NCI-H2196 (cell line): Measurements from ENCODE around the gene EFCAB6.

Experiments
- DNase-seq: peaks from one replicate; lab custom pipeline; 2025; ENCODE audit not compliant: unreplicated experiment; lab: John Stamatoyannopoulos, UW

EFCAB6 gene

DNA sequence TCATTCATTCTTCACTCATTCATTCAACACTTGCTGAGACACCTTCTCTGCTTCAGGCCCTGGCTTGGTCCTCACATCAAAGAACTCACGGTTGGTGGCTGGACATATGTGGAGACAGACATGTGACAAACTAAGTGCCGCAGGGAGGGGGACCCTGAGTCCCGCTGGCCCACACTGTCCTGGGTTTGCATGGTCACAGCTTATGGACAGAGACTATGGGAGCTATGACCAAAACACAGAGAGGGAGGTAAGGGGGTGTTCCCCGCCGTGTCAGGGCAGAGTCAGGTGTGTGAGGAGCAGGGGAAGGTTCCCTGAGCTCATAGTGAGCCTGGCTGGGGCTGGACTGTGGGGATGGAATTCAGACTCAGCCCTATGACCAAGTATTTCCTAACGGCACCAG lies 277.2 kb downstream of the EFCAB6 start:
- DNase-seq = no peak

DNA sequence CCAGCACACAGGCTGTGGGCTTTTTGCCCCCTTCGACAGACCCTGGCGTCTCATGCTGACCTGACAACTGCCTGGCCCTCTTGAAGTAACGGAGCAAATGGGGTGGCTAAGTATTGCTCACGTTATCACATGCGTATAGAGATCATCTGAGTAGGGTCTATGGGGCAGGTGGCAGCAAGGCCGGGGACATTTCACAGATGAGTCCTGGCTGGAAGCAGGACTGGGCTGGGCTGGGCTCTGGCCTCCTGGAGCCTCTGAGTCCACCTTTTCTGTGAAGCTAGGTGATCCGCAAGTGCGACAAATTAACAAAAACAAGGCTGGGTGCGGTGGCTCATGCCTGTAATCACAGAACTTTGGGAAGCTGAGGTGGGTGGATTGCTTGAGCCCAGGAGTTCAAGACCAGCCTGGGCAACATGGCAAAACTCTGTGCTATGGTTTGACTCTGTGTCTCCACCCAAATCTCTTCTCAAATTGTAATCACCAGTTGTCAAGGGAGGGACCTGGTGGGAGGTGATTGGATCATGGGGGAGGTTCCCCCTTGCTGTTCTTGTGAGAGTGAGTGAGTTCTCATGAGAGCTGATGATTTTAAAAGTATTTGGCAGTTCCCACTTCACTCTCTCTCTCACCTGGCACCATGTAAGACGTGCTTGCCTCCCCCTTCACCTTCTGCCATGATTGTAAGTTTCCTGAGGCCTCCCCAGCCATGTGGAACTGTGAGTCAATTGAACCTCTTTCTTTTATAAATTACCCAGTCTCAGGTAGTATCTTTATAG lies 278.3 kb downstream of the EFCAB6 start:
- no peak for DNase-seq

DNA sequence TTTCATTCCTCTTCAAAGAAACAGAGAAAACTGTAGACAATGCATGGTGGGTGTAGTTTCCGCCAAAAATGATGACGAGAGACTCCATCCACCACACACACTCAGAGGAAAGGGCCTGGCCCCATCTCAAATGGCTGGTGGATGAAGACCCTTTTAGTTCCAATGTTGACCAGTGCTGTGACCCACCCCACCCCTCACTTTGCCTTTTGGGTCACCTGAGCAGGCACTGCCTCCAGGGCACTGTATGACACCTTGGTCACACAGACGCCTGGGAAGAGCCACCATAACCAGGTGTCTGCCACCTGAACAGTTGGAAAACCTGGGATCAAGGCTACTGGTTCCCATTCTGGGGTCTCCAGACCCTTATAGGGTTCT lies 279.0 kb downstream of the EFCAB6 start:
- no peak for DNase-seq

DNA sequence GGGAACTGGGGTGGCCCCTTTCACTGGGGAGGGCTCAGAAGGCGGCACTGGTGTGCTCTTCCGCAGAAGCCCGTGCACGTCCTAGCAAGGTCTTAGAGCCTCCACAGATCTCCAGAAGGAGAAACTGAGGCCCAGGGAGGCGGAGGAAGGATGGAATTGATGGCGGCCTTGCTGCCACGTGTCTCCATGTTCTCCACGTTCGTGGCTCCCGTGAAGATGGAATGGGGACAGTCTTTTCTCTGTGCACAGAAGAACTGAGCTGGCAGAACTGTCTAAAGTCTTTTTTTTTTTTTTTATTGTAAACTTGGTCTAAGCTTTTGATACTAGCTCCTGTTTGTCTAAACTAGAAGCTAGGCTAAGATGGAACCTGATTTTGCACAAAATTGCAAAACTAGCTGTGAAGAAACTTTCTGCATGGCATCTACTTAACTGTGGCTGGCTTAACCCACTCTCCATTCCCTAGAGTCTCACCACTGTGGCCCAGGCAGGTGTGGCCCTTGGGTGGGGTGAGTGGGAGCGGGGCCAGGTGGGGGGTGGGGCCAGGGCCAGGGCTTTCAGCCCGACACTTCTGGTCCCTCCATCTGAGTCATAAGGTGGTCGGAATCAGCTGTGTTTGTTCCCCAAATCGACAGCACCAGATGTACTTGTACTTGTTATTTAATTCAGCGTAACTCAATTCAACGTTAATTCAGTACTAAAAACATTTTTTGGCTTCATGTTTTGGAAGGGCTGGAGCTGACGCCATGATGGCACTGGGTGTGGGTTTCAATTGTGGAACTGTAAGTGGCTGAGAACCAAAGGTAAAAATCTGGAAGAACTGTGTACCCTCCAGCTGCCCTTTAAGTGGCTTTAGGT lies 279.6 kb downstream of the EFCAB6 start:
- DNase-seq = no peak

DNA sequence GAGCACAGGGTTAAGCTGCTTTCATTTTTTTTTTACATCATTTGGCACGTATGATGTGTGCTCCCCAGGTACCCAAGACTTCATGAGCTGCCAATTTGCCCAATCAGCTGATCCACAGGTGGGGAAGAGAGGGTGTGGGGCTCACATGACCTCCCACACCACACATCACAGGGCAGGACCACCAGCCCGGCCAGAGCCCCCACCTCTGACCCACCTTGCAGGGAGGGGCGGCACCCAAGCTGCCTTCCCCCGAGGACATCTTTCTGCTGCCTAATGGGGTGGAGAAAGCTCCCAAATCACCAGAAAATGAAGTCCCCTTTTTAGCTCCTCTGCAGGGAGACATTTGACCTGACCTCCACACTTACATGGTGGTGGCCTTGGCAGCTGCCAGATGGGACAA lies 280.5 kb downstream of the EFCAB6 start:
- DNase-seq = no peak

DNA sequence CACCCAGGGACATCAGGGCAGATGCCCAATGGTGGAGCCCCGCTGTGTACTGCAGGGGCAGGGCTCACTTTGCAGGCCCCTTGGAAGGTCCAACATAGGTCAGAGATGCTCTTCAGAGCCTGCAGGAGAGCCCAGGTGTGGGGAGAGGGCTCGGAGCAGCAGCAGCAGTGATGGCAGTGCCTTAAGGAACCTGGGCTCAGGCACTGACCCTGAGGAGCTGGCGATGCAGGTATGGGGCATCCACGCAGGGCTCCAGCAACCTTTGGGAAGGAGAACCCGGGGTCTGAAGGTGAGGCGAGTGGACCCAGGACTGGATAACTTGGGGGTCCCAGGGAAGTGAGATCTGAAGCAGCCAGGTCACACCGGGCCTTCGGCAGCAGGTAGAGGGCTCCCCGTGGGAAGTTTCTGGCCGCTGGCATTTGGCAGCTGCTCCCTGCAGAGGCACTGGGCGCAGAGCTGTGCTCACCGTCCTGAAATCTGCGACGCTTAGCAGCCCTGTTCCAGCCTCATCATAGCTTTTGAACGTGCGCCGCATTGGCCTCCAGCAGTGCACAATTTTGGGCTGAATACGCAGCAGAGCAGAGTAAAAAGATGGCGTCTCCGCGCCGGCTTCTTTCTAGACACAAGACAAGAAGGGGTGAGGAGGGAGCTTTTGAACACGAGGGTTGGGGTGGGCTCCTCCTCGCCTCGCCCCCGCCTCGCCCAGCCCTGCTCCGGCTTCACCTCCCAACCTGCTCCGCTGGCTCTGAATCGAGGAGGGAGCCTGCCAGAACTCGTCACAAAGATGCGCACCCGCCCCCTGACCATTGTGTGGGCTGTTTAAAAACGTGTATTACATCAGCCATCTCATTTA lies 281.5 kb downstream of the EFCAB6 start:
- no peak for DNase-seq

DNA sequence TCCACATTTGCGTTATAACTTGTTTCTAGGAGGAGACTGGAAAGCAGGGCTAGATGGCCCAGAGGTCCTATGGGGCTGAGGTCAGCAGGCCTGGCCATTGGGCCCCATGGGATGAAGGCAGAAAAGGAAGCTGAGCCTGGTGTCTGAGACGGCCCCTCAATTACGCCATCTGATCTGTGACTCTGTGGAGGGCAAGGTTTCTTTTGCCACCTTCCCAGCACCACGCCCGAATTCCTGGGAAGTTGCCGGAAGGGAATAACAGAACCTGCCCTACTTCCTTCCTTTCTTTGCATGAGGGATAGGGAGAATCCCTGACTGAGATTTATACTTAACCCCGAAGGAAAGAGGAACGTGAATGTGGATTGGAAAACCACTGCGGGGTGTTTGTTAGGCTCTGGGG lies 282.2 kb downstream of the EFCAB6 start:
- DNase-seq = no peak

DNA sequence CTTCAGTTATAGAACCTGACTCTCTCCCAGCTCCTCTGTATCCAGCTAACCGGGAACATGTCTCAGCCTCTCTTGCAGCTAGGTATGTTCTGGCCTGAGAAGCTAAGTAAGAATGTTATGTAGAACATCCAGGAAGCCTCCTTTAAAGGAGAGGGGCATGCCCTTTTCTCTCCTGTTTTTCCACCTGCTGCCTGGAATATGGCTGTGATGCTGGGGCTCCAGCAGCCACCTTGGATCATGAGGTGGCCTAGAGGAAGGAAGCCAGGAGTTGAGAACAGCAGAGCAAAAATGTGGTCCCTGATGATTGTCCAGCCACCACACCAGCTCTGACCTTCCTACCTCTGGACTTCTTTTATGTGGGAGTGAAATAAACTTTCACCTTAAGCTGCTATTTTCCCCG lies 282.6 kb downstream of the EFCAB6 start:
- DNase-seq = no peak

DNA sequence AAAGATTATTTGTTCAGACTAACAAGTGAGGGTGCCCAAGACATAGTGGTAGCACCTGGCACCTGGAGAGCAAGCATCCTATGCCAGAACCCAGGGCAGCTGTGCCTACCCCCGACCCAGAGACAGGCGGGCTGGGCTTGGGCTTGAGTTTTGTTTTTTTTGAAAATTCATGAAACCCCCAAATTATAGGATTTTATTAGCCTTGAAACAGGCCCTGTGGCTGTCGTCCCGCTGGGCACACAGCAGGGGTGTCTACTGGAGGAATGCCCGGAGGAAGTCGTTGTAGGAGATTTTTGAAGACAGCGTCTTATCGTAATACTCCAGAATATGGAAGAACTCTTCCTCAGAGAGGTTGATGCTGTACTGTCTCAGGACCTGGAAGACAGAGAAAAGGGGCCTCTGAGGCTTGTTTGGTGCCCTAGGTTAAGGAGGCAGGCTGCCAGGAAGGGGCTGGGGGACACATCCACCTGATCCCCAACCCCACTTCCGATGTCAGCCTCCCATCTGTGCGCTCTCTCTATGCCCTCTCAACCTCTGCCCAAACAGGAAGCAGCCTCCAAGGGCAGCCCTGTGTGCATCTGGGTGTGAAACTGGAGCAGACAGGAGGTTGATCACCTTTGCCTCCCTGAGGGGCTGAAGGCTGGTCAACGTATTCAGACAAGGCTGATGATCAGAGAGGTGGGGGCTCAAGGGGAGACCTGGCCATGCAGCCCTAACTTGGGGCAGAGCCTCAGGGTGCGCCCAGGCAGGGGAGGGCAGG lies 283.3 kb downstream of the EFCAB6 start:
- no peak for DNase-seq

DNA sequence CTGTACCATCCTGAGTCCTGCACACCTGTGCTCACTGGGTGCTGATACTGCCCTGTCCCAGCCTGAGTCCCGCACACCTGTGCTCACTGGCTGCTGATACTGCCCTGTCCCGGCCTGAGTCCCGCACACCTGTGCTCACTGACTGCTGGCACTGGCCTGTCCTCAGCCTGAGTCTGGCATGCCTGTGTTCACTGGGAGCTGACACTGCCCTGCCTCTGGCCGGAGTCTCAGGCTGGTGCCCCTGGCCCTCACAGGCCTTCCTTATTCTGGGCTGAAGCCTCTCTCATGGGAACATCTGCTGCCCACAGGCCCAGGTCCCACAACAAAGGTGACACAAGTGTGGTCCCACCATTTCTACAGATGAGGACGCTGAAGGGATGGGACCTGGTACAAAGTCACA lies 285.2 kb downstream of the EFCAB6 start:
- DNase-seq = no peak

DNA sequence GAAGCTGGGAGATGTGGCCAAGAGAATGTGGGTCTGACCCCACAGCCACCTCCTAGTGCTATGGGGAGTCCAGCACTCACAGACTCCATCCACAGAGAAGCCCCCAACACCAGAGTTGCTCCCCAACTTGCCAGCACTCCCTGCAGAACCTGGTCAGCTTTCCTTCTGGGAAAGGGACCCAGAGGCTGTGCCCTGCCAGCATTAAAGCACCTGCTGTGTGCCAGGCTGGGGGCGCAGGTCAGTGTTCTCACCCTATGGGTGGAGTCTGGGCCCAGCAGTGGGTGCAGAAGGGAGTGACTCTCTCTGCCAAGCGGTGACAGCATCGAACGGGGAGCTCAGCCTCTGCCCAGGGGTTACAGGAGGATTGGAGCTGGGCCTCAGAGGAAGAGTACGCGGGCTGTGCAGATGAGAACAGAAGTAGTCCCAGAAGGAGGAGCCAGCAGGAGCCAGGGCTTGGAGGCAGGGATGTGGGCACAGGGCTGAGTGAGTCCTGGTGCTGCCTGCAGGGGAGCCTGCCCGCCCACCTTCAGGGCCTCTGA lies 285.9 kb downstream of the EFCAB6 start:
- DNase-seq = no peak

DNA sequence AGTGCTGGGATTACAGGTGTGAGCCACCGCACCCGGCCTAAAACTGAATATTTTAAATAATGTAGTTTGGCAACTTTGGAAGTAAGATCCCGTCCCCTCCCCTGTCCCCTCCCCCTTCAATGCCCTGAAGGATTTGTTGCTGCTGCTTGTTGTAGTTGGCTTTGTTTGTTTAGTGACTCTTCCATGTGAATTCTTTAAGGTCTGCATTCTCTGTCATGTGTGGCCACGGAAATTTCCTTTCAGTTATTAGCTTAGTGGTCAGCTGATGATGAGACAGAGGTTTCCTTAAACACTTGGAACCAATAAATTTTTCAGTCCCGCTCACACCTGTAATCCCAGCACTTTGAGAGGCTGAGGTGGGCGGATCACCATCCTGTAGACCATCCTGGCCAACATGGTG lies 290.4 kb downstream of the EFCAB6 start:
- DNase-seq = no peak

DNA sequence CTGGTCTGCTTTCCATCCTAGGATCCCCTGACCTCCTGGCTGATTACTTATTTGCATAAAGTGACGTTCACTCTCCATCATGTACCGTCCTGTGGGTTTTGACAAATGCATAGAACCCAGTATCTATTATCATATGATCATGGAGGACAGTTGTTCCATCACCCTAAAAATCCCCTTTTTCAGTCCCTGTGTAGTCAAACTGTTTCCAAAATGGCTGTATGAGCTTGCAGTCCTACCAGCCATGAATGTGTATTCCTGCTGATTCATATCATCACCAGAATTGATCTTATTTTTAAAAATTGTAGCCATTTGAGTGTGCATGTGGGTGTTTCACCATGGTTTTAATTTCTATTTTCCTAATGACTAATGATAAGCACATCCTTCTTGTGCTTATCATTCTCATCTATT lies 291.5 kb downstream of the EFCAB6 start:
- no peak for DNase-seq

DNA sequence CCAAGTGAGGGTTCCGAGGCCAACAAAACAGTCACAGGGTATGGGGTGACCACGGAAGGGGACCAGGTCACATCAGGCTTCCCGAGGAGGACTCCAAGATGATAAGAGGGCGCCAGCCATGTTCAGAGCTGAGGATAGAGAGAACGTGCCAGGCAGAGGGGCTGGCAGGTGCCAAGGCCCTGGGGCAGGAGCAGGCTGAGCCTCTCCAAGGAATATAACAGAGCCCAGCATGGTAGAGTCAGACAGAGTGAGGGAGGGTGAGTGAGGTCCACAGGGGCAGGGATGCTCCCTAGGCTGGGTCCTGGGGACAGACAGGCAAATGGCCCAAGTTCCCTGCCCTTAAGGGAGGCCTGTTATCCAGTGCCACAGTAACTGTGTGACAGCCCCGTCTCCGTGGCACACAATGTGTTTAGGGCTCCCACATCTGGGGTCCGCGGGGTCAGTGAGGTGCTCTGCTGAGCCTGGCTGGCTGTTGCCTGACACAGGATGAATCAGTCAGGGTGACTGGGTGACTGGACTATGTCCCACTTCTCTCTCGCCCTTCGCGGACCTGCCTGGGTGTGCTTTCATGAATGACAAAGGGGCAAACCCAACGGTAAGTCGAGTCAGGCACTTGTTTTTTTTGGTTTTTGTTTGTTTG lies 295.0 kb downstream of the EFCAB6 start:
- no peak for DNase-seq

DNA sequence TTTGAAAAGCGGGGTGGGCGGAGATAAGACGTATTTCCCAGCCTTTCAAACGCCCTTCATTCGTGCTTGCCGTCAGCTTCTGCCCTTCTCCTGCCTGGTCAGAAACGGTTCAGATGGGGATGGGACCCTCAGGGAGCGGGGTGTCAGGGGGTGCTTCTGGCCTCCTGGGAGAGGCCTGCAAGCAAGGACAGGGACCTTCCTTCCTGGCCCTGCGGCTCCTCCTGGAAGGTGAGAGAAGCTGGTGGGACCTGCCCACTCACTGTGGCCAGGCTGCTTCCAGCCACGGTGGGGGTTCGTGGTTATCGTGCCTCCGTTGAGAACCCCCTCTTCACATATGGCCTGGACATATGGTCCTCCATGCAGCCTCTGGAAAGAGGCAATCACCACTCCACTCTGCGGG lies 295.7 kb downstream of the EFCAB6 start:
- DNase-seq = no peak

DNA sequence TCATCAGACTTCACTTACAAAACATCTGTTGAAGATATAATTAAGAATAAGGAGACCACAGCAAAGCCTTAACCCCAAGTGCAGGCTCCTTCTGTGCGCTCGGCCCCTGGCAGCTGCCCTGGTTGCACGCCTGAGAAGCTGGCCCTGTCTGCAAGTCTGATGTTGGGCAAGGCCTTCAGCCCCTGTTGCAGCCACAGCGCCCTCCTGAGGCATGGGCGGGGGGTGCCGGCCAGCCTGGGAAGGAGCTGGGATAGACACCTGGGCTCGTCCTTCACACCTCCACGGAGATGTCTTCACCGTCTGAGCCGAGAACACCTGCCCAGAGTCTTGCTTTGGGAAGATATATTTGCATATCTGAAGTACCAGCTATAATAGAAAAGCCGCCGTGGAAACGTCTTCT lies 296.2 kb downstream of the EFCAB6 start:
- no peak for DNase-seq

DNA sequence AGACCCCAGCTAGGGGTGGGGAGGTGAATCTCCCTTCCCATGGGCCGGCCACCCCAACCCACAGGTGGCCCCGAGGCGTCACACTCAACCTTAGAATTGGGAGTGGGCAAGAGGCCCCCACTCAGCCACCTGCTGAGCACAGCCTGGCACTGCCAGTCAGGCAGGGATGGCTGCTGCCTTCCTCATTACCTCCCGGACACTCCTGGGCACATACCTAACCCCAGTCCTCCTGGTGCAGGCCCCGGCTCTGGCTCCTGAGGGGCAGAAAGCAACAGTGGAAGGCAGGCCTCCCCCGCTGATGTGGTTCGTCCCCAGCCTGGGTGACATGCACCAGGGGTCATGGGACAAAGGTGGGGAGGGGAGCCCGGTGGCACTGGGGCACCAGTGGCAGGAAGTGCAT lies 296.7 kb downstream of the EFCAB6 start:
- no peak for DNase-seq

DNA sequence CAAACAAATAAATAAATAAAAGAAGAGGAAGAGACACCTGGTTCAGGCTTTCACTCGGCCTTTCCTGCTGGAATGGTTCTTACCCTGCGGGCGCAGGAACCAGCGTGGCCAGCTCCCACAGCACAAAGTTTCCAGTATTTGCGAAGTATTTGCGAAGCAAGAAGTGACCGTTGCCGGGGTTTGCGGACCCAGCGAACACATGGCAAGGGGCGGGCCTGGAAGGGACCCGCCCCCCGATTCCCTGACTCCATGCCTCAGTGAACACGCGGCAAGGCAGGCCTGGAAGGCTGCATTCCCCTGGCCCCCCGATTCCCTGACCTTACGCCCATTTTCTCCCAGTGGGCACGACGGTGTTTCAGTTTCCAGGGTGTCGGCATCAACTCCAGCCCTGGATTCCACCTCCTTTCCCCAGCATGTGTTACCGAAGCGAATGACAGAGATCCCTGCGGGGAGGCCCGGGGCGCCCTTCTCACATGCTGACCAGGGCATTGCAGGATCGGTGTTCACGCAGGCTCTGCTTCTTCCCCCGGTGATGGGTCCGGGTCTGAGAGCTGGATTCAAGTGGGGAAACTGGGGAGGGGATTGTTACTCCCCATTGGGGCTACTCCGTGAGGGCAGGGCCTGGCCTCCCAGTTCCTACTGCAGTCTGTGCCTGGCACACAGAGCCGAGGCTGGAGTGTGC lies 297.5 kb downstream of the EFCAB6 start:
- DNase-seq = no peak

DNA sequence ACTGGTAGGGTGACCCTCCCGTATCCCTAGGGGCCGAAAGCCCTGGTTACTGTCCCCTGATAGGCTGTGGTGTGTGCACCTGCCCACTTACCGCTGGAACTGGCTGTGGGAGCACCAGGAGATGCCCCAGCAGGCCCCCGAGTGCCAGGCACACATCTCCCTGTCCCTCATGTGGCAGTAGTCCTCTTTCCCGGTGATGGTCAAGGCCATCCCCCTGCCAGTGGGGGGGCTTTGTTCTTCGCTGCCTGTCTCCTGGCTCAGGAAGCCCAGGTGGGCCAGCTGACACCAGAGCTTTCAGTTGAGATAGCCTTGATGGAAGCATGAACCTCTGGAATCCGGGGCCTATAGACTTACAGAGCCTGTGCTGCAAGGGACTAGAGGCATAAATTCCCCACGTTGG lies 299.8 kb downstream of the EFCAB6 start:
- no peak for DNase-seq
